Measurements from ENCODE around the gene EXTL1.

The EXTL1 gene

GRCh38 chr1:26044414-26044813, 22.8 kb downstream of the EXTL1 start:
- no peak for TF ChIP-seq CTCF (conservative IDR thresholded peaks at IDR 0.05; ENCODE audit: low read depth, low read length)
- Histone ChIP-seq H3K27me3 (ENCODE audit: insufficient read depth, low read depth) (peaks cover 28% of the 10 kb centered on the region; the same call in 1 of the 2 replicates), H3K27ac (no peak overlapping the region), H3K4me2 (no peak overlapping the region), H3K4me3 (IDR thresholded peaks at IDR 0.05; ENCODE audit: insufficient read depth, low read depth, low read length) (no peak overlapping the region), H4K20me1 (ENCODE audit: insufficient read depth) (no peaks in the 10 kb centered on the region), H3K9ac (no peak overlapping the region), H2AFZ (ENCODE audit: low read depth) (no peak overlapping the region), H3K79me2 (ENCODE audit: insufficient read depth, low read depth) (no peaks in the 10 kb centered on the region), H3K4me1 (ENCODE audit: low read depth, poor library complexity, severe bottlenecking) (no peaks in the 10 kb centered on the region), H3K36me3 (ENCODE audit: insufficient read depth) (no peaks in the 10 kb centered on the region)

- Histone ChIP-seq H3K4me2 (no peak overlapping the region), H3K27me3 (ENCODE audit: insufficient read depth, low read depth) (peaks cover 28% of the 10 kb centered on the region; the same call in 1 of the 2 replicates), H3K36me3 (ENCODE audit: insufficient read depth) (no peaks in the 10 kb centered on the region), H3K4me1 (ENCODE audit: low read depth, poor library complexity, severe bottlenecking) (no peaks in the 10 kb centered on the region), H3K9ac (no peak overlapping the region), H3K79me2 (ENCODE audit: insufficient read depth, low read depth) (no peaks in the 10 kb centered on the region), H2AFZ (ENCODE audit: low read depth) (no peak overlapping the region), H3K27ac (no peak overlapping the region), H3K4me3 (IDR thresholded peaks at IDR 0.05; ENCODE audit: insufficient read depth, low read depth, low read length) (no peak overlapping the region), H4K20me1 (ENCODE audit: insufficient read depth) (no peaks in the 10 kb centered on the region)
- no peak for TF ChIP-seq CTCF (conservative IDR thresholded peaks at IDR 0.05; ENCODE audit: low read depth, low read length)
These were observed 23.6 kb downstream of the EXTL1 start for GRCh38 chr1:26044971-26045721.

GRCh38 chr1:26045722-26046245, 24.2 kb downstream of the EXTL1 start, which contains the start of gene SLC30A2:
Gene SLC30A2 (minus strand): TSS chr1:26046118. CDS start chr1:26045896, 222 bp downstream.
- Histone ChIP-seq H4K20me1 (ENCODE audit: insufficient read depth) (no peaks in the 10 kb centered on the region), H3K4me3 (IDR thresholded peaks at IDR 0.05; ENCODE audit: insufficient read depth, low read depth, low read length) (no peak within 1 kb of the TSS), H3K36me3 (ENCODE audit: insufficient read depth) (no peaks in the 10 kb centered on the region), H3K79me2 (ENCODE audit: insufficient read depth, low read depth) (no peaks in the 10 kb centered on the region), H3K4me1 (ENCODE audit: low read depth, poor library complexity, severe bottlenecking) (no peaks in the 10 kb centered on the region), H2AFZ (ENCODE audit: low read depth) (no peak within 1 kb of the TSS), H3K9ac (no peak within 1 kb of the TSS), H3K27me3 (ENCODE audit: insufficient read depth, low read depth) (peaks cover 28% of the 10 kb centered on the region; the same call in 1 of the 2 replicates), H3K27ac (no peak within 1 kb of the TSS), H3K4me2 (no peak within 1 kb of the TSS)
- no peak for TF ChIP-seq CTCF (conservative IDR thresholded peaks at IDR 0.05; ENCODE audit: low read depth, low read length)

- H3K9ac ChIP-seq, result no peak overlapping the region
- no peak overlapping the region for H3K4me2 ChIP-seq
- no peak overlapping the region for H2AFZ ChIP-seq (ENCODE audit: low read depth)
- no peak overlapping the region for H3K27ac ChIP-seq
- peaks cover 28% of the 10 kb centered on the region; the same call in 1 of the 2 replicates for H3K27me3 ChIP-seq (ENCODE audit: insufficient read depth, low read depth)
- H4K20me1 ChIP-seq (ENCODE audit: insufficient read depth), result no peaks in the 10 kb centered on the region
- no peak for TF ChIP-seq CTCF (conservative IDR thresholded peaks at IDR 0.05; ENCODE audit: low read depth, low read length)
- H3K36me3 ChIP-seq (ENCODE audit: insufficient read depth), result no peaks in the 10 kb centered on the region
- no peak overlapping the region for H3K4me3 ChIP-seq (IDR thresholded peaks at IDR 0.05; ENCODE audit: insufficient read depth, low read depth, low read length)
- no peaks in the 10 kb centered on the region for H3K4me1 ChIP-seq (ENCODE audit: low read depth, poor library complexity, severe bottlenecking)
- H3K79me2 ChIP-seq (ENCODE audit: insufficient read depth, low read depth), result no peaks in the 10 kb centered on the region
These were observed 24.9 kb downstream of the EXTL1 start for GRCh38 chr1:26046246-26047095.
